Right forelimb (tissue), 1 donor: ENCODE data around the gene ATP6V1C2.

ENCODE experiments used
- DNase-seq: peaks from one replicate; pipeline ENCODE4 v3.0.0-alpha.2; 2018

Gene ATP6V1C2, protein sequence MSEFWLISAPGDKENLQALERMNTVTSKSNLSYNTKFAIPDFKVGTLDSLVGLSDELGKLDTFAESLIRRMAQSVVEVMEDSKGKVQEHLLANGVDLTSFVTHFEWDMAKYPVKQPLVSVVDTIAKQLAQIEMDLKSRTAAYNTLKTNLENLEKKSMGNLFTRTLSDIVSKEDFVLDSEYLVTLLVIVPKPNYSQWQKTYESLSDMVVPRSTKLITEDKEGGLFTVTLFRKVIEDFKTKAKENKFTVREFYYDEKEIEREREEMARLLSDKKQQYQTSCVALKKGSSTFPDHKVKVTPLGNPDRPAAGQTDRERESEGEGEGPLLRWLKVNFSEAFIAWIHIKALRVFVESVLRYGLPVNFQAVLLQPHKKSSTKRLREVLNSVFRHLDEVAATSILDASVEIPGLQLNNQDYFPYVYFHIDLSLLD

DNA sequence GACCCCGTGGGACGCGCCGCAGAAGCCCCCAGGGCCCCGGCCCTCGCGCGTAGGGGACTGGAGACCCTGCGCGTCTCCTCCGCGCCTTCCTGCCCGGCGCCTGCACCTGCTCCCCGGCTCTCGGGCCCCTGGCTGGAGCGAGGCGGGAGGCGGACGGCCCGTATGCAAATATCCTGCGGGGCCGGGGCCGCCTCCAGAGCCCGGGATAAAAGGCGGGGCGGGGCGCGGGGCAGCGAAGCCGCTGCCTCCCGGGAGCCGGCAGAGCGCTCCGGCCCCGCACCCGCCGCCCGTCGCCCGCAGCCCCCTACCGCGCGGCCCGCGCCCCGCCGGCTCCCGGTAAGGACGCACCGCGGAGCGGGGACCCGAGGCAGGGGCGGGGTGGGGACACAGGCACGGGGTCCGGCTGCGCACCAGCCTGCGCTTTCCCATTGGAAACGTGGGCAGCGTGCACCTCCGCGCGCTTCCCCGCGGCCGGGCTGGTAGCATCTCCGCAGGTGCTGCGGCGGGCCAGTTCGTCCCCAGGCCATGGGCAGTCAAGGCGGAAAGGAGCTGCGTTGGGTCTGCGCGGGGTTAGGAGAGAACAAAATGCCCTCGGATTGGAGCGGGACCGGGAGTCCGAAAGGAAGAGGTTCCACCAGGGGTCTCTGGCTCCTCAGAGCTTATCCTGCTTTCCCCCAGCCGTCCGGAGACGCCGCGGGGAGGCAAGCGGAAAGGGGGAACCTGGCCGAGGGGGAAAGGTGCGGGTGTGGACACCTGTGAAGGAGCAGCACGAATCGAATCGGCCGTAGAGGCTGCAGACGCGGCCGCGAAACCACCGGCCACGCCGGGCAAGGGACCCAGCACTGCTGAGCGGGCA, at the start of gene ATP6V1C2:
ATP6V1C2 (plus strand) TSS at position 235 of the 856 bp plus-strand sequence. CDS start 1,220 bp downstream, outside the sequence.
- no peak for DNase-seq

DNA sequence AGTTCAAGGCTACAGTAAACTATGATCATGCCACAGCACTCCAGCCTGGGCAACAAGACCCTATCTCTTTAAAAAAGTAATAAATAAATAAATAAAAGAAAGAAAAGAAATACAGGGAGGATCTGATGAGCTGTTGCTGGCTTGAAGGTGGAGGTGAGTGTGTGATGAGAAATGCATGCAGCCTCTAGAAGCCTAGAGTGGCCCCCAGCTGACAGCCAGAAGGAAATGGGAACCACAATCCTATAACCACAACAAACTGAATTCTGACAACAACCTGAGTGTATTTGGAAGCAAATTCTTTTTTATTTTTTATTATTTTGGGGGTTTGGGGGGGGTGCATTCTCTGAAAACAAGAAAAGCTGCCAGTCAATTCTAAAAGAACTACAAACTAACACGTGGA, 46.3 kb upstream of the ATP6V1C2 start:
- DNase-seq = no peak

DNA sequence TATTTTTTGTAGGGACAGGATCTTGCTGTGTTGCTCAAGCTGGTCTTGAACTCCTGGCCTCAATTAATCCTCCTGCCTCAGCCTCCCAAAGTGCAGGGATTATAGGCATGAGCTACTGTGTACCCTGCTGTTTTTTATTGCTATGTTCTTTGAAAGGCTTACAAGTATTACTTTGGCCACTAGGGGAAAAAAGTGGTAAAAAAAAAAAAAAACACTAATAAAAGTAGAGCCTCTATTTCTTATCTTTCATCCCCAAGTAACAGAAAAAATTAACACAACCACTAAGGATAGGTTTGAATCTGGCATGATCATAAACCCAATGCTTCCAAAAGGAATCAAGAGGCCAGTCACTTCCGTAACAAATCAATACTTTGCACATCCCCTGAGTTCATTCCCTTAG, 43.2 kb upstream of the ATP6V1C2 start:
- DNase-seq = no peak

DNA sequence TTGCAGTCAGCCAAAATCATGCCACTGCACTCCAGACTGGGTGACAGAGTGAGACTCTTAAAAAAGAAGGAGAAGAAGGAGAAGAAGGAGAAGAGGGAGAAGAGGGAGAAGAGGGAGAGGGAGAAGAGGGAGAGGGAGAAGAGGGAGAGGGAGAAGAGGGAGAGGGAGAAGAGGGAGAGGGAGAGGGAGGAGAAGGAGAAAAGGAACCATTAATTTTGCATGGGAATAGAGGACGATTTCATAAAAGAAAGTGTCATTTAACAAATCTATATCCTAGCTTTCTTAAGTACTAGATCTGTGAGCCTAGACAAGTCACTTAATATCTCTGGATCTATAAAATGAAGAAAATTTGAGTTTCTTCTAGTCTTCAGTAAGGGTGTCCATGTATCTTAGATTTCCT, 41.2 kb upstream of the ATP6V1C2 start:
- no peak for DNase-seq

DNA sequence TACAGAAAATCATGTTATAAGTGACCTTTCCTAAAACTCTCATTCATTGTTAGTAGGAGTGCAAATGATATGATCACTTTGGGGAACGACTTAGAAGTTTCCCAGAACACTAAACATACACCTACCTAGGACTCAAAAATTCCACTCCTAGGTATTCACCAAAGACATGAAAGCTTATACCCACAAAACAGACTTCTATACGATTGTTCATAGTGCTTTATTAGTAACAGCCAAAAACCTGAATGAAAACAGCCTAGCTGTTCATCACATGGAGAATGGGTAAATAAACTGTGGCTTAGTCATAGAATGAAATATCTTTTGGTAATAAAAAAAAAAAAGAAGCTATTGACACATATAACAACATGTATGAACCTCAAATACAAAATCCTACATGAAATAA, 40.5 kb upstream of the ATP6V1C2 start:
- no peak for DNase-seq

DNA sequence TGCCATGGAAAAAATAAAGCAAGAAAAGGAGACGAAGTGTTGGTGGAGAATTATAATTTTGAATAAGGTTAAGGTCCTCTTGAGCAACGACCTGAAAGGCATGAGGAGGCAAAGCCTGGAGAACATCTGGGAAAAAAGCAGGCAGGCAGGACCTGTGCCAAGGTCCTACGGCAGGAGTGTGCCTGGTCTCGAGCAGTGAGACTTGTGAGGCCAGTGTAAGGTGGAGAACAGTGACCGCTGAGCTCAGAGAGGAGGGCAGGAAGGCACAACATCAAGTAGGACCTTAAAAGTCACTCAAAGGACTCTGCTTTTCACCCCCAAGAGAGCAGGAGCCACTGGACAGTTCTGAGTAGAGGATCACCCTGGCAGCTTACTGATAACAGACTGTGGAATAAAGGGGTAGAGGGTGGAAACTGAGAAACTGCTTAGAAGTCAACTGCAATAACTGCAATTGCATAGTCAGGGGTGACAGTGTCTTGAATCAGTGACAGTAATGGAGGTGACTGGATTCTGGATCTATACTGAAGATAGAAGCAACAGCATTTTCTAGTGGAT, 35.2 kb upstream of the ATP6V1C2 start:
- DNase-seq = no peak

DNA sequence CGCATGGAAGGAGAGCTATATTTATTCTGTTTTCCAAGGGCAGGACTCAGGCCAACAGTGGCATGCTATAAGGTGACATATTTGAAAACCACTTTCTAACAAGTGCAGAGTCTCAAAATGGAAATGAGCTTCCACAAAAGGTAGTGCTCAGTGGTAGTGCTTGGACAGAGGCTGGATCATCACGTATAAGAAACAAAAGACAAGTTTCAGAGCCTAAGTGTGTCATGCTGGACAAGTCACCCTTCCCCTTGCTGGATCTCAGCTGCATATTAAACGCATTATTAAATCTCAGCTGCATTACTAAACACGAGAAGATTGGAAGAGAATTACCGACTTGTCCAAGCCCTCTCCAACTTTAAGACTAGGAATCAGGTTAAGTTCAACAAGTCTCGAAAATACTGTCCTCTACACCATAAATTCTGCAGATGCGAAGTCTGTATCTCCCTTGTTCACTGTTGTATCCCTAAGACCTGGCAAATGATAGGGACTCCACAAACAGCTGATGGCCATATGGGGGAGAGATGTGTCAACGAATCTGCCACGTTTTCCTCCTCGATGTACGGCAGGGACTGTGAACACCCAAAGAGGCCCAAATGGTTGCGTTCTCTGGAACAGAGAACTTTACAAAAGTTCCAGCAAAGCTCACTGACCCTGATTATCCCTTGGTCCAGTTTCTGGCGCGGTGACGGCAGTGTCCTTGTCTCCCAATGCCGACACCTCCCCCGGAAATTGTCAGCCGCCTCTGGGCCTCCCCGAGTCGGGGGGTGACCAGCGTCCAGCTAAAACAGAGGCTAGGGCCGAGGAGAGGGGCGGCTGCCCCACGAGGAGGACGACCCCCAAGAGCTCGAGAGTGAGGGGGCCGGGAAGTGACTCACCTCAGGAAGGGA, 32.3 kb upstream of the ATP6V1C2 start:
- DNase-seq = no peak

DNA sequence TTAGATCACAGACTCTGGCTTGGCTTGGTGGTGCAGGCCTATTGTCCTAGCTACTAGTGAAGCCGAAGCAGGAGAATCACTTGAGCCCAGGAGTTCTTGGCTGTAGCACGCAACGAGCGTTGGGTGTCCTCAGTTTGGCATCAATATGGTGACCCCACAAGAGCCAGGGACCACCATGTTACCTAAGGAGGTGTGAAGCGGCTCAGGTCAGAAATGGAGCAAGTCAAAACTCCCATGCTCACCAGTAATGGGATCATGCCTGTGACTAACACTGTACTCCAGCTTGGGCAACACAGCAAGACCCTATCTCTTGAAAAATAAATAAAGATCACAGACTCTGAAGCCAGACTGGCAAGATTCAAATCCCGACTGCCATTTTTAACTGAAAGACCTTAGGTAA, 29.9 kb upstream of the ATP6V1C2 start:
- no peak for DNase-seq

DNA sequence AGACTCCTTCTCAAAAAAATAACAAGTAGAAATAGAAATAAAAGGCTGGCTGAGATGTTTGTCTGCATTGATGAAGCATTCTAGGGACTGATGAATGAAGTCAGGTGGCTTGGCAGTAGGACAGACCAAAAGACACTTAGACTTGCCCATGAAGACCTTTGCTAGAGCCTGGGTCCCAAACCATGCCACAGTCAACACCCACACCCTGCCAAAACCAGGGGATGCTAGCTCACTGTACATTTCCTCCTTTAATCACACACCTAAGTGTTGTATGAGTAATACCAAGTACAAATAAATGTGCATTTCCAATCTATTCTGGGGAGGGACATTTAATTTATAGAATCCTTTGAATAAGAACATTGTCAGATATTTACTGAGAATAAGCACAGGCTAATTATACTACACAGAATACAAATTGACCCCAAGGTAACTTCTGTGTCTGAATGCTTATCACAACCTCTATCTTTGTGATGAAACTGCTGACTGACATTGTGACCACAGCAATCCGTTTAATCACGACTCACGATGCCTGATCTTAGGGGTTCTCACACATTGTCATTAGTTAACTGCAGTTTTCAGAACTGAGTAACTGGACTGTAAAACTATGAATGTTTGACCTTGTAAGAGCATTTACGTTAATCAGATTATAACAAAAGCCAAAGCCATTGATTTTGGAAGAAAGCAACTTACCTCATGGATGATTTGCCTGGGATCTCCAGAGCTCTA, 21.2 kb upstream of the ATP6V1C2 start:
- no peak for DNase-seq

DNA sequence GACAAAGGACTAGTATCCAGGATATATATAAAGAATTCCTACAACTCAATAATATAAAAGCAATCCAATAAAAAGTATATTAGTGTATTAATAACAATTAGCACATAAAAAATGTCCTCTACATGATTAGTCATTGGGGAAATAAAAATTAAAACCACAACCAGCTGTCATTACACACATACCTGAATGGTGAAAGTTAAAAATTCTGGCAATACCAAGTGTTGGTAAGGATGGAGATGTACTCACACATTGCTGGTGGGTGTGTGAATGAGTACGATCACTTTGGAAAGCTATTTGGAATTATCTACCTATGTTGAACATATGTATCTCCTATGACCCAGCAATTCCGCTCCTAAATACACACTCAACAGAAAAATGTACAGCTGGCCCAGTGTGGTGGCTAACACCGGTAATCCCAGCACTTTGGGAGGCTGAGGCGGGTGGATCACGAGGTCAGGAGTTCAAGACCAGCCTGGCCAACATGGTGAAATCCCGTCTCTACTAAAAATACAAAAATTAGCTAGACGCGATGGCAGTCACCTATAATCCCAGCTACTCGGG, 17.3 kb upstream of the ATP6V1C2 start:
- DNase-seq = no peak

DNA sequence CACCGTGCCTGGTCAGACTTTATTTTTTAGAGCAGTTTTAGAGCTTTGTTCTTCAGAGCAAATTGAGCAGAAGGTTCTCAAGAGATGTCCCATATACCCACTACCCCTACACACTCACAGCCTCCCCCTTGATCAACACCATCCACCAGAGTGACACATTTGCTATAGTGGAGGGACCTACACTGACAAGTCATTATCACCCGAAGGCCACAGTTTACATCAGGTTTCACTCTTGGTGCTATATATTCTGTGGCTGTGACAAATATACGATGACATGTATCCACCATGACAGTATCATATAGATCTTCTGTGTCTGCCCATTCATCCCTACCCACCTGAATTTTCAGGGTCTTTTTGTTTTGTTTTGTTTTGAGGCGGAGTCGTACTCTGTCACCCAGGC, 15.4 kb upstream of the ATP6V1C2 start:
- DNase-seq = no peak

DNA sequence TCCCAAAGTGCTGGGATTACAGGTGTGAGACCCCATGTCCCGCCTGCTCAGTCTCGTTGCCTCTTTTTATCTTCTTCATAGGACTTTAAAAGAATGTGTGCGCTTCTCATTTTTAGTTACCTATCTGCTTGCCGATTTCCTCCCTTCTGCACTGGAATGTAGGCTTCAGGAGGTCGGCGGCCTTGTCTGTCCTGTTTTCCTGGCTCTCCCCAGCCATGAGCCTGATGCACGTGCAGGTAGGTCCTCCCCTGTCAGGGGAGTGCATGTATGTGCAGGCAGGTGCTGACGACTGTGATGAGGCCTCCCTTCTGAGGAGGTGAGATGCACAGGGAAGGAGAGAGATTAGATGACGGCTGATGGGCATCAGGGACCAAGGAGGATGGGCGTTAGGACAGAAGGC, 13.6 kb upstream of the ATP6V1C2 start:
- no peak for DNase-seq

DNA sequence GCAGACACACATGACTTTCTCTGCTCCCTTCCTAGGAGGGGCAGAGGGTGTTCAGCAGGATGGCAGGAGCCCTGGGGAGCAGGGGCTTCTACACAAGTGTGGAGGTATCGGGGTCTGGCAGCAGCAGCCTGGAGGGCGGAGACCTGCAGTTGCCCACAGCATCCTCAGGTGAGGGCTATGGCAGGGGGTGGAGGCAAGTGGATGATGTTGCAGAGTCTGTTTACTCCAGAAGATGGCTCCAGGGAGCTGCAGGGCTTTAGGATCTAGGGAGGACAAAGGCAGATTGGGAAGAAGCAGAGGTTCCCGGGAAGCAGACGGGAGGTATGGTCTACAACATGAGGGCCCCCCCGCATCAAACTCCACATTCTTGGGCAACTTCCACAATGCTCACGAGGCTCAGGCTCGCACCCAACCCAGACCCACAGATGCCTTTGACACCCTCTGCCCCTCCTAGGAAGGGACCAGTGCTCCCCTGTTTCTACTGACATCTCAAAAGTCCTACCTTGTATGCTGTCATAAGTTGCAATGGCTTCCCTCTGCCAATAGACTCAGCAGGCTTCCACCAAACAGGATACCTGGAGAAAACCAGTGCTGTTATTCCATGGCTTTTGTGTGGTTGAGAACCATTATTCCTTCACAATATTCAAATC, 12.0 kb upstream of the ATP6V1C2 start:
- no peak for DNase-seq

DNA sequence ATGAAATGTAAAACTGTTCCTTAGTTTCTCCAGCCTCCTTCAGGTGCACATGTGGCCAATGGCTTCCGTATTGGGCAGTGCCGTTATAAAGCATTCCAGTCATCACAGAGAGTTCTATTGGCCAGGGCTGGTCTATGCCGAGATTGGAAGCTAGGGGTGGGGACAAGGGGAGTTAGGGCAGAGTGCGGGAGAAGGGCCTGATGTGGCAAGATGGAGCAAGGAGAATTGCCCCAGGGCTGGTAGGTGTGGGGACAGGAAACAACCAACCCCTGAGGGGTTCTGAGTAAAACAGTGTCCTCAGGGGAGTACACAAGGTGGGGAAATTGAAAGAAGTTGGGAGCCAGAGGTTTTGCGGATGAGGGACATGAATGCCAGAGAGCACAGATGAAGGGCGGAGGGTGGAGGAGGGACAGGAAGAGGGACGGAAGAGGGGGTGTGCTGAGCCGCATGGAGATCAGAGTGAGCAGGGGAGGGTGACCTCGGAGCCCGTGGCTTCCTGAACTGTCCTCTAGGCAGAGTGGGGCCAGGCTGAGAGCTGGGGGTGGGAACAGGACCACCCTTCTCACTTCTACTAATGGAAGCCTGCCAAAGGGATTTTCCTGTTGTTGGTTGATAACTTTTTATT, 9.1 kb upstream of the ATP6V1C2 start:
- no peak for DNase-seq

DNA sequence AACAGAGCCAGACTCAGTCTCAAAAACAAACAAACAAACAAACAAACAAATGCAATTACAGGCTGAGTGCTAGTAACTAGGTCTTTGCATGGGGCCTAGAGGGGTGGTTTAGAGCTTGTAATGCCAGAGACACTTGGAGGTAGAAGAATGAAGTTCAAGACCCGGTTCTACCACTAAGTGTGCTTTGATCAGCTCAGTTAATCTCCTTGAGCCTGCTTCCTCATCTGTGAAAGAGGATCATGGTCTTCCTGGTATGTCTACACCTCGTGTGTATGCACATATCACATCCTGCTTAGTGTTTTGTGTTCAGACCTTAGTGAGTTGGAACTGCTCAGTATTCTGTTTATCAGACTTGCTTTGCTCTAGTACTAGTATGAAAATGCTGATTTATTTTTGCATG, 4.8 kb upstream of the ATP6V1C2 start:
- DNase-seq = no peak

DNA sequence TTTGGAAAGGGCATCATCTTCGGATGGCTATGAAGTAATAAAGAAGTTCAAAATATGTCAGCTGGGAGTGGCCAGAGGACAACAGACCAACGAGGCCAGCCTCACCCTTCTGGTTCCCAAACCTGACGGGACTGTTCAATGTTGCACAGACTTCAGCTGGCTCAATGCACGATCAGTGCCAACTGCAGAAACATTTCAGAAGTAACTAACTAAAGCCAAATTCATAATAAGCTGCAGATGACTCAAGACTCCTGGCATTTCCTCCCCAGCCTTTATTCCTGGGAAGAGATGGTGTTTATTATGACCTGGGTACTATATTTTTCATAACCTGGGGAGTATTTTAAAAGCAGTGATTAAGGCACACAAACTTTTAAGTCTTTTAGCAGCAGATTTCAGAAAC, 3.8 kb upstream of the ATP6V1C2 start:
- DNase-seq = no peak

DNA sequence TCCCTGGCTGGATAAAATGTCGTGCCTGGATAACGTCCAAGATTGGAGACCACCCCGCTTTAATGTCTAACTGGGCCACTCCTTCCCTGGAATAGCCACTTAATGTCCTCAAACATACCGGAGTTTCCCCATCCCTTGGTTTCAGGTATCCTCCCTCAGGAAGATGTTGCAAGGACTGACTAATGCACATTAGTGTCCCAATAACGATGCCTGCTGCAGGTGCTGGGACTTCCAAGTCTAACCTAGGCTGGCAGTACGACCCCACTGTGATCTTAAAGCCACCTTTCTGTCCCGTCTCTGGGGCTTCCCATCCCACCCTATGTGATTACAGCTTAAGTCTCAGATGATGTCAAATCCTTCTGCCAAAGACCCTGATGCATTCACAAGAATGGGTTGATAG, 1.1 kb upstream of the ATP6V1C2 start:
- DNase-seq = no peak

DNA sequence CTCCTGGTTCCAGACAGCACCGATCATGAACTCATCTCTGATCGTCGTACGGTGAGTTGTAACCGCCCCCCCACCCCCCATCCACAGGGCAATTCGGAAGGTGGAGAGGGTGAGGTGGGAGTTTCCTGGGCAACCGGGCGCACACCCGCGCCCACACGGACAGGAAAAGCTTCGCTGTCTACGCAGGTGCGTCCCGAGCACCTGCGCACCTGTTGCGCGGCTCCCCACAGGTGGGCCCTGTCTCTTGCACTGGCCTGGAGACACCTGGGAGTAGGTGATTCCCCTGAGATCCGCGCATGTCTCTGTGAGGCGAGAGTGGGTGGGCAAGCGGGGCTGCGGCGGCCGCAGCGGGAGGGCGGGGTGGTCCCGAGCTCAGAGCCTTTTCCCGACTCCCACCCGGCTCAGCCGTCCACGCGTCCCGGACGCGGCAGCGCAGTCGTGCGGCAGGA, 459 bp upstream of the ATP6V1C2 start:
- no peak for DNase-seq

DNA sequence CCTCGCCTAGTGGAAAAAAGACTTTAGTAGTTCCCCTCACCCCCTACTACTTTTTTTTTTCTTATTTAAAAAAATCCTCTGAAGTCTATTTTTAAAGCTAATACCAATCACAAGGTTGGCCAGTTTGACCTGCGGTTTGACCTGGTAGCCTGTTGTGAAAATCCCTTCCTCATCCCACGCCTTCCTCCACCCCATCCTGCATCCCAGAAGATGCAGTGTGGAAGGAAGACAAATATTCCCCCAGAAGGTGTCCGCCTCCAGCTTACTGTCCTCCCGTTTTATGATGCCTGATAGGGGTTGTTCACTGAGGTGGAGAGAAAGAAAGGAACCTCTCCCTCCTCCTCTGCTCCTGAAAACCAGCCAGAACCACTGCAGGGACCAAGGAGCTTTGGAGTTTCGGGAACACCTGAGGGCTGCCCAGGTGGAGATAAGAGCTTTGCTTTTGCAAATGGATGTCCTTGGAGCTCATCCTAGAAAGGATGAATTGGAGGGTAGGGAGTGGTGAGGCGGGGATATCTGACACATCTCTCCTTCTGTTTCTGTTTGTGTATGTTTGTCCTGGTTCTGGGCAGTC, 909 bp downstream of the ATP6V1C2 start:
- no peak for DNase-seq

DNA sequence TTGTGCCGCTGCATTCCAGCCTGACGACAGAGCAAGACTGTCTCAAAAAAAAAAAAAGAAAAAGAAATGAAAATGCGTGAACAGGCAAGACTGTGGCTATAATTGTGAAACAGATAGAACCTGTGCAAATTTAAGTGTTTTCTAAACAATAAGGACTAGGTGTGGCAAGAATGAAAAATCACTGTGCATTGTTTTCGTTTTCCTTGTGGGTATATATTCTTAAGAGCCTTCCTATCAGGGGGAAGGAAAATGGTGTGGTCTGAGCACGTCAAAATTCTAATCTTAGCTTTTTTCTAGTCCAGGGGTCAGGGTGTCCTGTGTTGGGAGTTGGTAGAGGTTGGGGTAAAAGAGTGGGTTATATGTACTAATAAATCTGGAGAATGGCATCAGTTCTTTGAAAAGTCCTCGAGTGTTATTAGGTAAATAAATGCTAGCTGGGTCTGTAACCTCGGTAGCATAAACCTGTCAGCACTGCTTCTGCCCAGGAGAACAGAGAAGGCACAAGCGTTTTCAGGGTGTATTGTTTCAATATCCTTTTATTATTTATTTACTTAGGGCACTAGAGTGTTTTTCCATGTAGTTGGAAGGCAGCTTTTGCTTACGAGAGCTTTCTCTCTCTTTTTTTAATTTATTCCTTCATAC, 11.6 kb downstream of the ATP6V1C2 start:
- DNase-seq = no peak
